K562 treated with DMSO at 1 percent for 24 hours (cell line): Measurements from ENCODE around the gene PDE4C. TPM values are rescaled to one million over a fixed set of nuclear protein-coding genes. Genes with fewer than 3 reads are reported as not detected.

Experiments
- total RNA-seq: library from RNA; unstranded; fragments of 300-600 nt; gene quantifications from 2 replicates; pipeline ENCODE4 v1.2.3, GENCODE V29; 2022; ENCODE audit warnings: low read depth; ENCODE audit not compliant: insufficient read depth

The PDE4C gene
- not detected in 2 replicates for total RNA-seq

DNA sequence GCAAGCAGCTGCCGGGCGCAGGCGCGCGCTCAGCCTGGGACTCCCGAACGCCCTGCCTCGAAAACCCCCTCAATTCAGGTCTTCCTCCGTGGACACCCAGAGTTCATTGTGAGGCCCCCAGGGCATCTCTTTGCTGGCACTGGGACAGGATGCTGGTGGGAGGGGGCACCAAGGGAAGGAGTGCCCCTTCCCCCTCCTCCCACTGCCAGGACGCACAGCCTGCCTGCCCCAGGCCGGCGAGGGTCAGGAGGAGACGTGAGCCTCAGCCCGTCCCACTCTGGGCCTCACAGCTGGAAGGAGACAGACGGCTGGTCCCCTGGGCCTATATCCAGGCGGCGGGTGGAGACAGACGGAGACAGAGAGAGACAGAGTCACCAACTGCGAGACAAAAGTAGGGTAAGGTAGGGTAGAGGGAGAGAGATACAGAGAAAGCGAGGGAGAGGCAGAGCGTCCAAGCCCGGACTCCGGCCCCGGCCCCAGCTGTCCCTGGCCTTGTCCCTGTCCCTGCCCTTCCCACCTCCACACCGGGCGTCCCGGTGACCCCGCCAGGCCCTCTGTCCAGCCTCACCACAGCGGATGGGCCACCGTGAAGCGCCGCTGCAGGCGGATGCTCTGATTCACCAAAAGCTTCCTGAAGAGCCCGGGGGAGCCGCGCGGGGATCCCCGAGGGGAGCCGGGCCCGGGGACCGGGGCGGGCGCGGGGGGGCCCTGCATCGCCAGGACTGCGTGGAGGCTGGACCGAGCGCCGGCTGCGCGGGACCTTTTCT, at the start of gene PDE4C:
Gene PDE4C (minus strand): TSS at position 737 of the 767 bp plus-strand sequence. CDS start 23 bp downstream, at position 714.

DNA sequence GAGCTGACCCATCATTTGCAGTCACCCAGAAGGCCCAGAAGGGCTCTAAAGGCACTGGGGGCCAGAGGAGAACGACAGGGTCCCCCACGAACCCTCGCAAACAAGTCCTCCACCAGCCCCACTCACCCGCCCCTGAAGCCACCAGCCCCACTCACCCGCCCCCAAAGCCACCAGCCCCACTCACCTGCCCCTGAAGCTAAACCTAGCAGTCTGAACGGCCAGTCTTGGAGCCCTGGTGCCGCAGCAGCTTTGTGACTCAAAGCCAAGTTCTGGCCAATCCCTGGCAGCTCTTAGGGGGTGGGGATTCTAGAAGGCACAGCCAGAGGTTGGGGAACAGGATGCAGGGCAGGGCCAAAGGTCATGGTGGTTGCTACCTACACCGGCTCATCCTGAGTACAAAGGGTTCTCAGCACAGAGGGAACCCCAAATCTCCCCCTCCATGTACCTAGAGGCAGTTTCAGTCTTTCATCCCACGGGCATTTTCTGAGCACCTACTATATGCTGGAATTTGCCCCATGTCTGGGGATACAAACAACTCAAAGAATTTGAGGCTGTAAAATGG, 48.1 kb upstream of the PDE4C start, which contains the start of gene IQCN:
Gene IQCN (minus strand): TSS at position 234 of the 562 bp plus-strand sequence. CDS start 4,974 bp downstream, outside the sequence.

DNA sequence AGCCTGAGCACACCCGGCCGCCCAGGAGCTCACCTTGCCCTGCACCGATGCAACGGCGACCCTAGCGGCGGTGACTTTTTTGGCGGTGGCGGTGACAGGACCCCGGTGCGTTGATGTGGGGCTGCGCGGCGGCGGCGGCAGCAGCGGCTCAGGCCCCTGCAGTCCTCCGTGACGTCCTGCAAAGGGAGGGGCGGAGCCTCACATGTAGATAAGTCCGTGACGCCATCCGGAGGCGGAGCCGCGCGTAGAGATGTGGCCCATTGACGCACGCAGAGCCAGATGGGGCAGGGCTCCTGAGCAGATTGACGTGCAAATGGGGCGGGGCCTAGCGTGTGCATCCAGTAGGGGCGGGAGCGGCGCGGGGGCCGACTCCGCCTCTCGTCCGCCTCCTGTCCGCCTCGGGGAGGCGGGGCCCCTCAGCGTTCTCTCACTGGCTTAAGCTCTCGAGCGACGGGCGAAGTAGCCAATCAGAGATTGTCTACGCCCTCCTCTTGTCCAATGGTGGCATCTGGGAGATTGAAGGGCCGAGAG, 22.3 kb downstream of the PDE4C start, which contains the start of gene RAB3A:
Gene RAB3A (minus strand): TSS at position 180 of the 531 bp plus-strand sequence. CDS start 1,302 bp downstream, outside the sequence.

DNA sequence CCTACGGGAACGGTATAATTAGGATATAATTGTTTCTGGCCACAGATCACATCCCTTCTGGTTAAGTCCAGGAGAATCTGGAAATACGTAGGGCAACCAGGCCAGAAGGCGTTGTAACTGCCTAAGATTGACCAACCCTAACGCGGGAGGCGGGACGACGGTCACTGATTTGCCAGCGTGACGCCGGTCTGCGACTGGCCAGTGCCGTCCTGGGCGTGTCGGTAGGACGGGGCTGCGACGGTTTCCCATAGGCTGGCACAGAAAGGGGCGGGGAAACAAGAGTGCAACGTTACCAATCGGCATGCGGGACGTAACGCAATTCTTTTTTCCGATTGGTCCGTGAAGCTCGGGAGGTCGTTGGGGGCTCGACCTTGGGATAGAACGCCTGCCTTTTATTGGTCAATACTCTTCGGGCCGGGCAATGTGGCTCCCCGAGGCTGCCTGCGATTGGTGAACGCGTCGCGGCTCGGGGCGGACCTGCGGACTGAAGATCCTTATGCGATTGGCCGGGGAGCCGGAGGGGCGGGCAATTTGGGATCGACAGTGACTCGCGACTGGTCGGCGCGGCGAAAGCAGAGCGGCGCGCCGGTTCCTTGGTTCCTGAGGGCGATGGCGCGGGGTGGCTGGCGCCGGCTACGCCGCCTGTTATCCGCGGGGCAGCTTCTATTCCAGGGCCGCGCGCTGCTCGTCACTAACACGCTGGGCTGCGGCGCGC, 33.4 kb downstream of the PDE4C start, which contains the start of gene MPV17L2:
Gene MPV17L2 (plus strand): TSS at position 546 of the 715 bp plus-strand sequence. CDS start 64 bp downstream, at position 610.

Other genes with a start within 250 kb of the PDE4C start
- 34.4 and 34.9 TPM in 2 replicates for gene ARRDC2, start 218.3 kb downstream of the PDE4C start, total RNA-seq
- 0.36 TPM in 1 of 2 replicates, not detected in the other for gene IL12RB1, start 139.5 kb downstream of the PDE4C start, total RNA-seq
- 13.7 and 14.2 TPM in 2 replicates for gene MAST3, start 128.7 kb downstream of the PDE4C start, total RNA-seq
- 31.7 and 38.7 TPM in 2 replicates for gene PIK3R2, start 73.3 kb downstream of the PDE4C start, total RNA-seq
- 152 and 155 TPM in 2 replicates for gene IFI30, start 52.6 kb downstream of the PDE4C start, total RNA-seq
- 71.2 and 74.1 TPM in 2 replicates for gene MPV17L2, start 33.2 kb downstream of the PDE4C start, total RNA-seq
- 4.0 and 5.6 TPM in 2 replicates for gene RAB3A, start 22.4 kb downstream of the PDE4C start, total RNA-seq
- gene IQCN, start 48.0 kb upstream of the PDE4C start, total RNA-seq: 1.8 TPM in 2 replicates
- gene JUND, start 55.2 kb upstream of the PDE4C start, total RNA-seq: 283 and 368 TPM in 2 replicates
- 278 and 306 TPM in 2 replicates for gene LSM4, start 96.6 kb upstream of the PDE4C start, total RNA-seq
- gene PGPEP1, start 114.2 kb upstream of the PDE4C start, total RNA-seq: 33.9 and 35.7 TPM in 2 replicates
- gene GDF15, start 159.7 kb upstream of the PDE4C start, total RNA-seq: 470 and 575 TPM in 2 replicates
- 3.5 and 3.8 TPM in 2 replicates for gene LRRC25, start 171.2 kb upstream of the PDE4C start, total RNA-seq
- 124 and 152 TPM in 2 replicates for gene SSBP4, start 193.0 kb upstream of the PDE4C start, total RNA-seq
- gene ISYNA1, start 211.7 kb upstream of the PDE4C start, total RNA-seq: 333 and 398 TPM in 2 replicates